CD4-positive, alpha-beta T cell treated with Interleukin-17A for 1 hour (primary cell): ENCODE results near the gene TBC1D22A.

ENCODE experiments used
- DNase-seq: peaks from one replicate; pipeline ENCODE4 v3.0.0-alpha.2; 2020

Gene TBC1D22A

DNA sequence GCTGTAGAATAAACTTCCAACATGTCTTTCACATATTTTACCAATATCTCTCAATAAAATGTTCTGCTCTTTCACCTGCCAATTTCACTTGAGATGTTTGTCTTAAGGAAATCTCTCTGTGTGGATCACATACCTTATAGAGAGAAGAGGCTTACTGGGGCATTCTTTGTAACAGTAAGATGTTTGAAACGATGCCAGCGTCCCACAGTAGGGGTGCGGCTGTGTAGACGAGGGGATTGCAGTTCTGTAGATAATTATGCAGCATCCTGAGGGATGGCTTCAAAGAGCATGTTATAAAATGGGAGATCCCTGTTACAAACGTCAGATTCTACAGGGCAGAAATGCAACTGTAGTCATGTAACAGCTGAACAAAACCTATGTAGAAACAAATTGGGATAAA, 200.0 kb downstream of the TBC1D22A start:
- no peak for DNase-seq

- DNase-seq, result no peak
These were observed 201.5 kb downstream of the TBC1D22A start for GRCh38 chr22:46963672-46964545.

DNA sequence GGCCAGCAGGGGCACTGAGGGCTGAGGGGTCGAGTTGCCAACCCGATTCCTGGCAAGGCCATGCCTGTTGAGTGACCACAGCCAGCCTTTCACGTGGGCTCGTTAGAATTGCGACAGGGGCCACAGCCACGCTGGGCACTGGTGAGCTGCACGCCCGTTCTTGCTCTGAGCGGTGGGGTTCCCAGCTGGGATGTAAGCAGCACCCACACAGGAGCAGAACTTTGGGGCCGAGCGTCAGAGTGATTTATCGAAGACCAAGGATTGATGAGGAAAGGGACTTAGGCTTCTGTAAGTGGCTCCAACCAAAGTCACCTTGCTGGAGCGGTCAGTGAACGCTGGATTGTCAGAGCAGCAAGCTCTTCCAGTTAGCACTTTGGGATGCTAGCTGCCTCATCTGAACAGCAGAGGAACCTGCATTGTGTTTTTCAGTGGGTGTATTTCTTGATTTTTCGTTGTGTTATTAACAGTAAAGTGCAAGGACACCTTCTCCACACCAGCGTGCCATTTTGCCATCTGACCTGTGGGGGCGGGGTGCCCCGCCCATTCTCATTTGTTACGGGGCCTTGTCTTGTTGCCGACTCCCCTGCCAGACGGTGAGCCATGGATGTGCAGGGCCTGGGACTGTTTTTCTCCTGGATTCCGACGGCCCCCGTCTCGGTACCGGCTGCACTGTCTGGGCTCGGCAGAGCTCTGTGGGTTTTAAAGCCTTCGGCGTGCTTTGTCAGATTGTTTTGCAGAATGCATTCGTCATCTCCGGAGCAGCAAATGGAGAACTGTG, 202.5 kb downstream of the TBC1D22A start:
- no peak for DNase-seq

DNA sequence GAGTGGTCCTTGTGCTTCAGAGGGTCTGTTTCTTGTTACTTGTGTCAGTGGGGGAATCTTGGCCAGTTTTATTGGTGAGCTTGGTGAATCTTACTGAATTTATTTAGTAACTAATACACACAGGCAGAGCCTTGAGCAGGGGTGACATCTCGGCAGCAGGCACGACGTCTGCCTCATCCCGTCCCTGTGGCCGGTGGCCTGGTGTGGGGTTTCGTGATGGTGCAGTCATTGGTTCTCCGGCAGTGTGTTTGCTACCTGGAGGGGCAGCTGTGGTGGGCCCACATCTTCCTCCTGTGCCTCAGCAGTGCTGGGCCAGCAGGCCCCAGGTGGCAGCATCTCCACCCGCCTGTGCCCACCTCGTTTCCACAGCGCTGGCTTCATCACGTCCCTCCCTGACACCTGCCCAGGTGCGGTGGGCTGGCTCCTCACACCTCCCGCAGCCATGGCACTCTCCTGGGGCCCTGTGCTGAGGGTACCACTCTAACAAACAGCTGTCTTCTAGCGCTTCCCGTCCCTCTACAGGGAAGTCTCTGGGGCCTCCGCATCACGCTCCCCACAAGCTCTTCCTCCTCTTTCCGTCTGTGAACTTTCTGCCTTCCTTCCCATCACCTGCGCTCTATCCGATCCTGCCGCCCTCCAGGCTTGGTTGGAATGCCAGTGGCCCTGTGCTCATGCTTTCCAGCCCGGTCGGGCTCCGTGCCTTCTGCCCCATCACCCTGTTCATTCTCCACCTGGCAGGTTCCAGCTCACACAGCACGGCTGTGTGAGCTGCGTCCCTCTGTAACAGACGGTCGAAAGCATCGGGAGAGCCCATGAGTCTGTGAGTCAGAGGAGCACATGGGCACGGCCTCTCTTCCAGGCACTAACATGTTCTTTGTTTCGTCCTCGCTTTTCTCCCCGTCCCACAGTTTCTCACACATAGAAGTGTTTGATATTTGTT, 203.4 kb downstream of the TBC1D22A start:
- DNase-seq, result no peak

DNA sequence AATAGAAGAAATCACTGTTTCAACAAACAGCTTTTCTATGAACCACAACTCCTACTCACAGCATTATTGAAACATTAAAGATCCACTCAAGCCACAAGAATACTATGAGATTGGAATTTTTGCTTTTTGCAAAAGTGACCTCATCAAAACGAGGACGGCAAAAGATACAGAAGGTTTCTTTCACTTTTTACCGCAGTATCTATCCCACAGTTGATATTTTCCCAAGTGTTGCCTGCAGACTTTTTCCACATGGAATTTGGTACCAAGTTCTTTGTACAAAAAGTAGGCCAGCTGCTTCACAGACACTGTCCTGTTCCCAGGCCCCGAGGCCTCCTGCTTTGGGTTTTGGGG, 204.0 kb downstream of the TBC1D22A start:
- DNase-seq, result no peak

- DNase-seq, result no peak
These were observed 204.4 kb downstream of the TBC1D22A start for GRCh38 chr22:46966846-46967245.

GRCh38 chr22:46967445-46968358, 205.3 kb downstream of the TBC1D22A start:
- DNase-seq, result no peak

GRCh38 chr22:46968359-46968740, 205.9 kb downstream of the TBC1D22A start:
- no peak for DNase-seq

DNA sequence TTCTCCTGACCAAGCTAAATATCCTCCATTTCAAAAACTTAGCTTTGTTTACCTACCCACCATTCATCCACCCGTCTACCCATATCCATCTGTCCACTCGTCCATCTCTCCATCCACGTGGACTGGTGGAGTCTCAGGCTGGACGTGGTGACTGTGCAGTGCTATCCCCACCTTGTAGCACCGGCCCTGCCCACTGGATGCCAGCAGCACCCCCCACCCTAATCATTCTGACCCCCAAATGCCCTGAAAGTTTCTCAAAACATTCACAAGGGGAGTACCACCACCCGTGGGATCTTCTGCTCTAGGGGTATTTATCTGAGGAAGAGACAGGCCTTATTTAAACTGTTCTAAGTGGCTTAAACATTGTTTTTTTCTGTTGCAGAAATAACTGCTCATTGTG, 206.4 kb downstream of the TBC1D22A start:
- no peak for DNase-seq

DNA sequence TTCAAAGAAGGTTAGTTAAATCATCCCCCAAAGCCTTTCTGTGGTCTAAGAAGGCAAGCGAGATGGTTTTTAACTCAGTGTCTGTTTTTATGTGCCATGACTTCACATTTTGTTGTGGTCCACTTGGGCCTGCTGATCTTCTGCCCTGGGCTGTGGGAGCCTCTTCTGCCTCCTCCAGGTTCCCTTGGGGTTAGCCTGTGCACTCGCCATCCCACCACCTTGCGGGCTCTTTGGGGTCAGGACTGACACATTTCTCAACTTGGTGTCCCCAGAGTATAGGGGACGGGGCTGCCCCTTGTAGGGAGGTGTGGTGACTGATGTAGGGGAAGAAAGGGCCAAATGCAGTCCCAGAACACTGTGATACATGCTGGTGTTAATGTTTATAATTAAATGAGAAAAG, 207.0 kb downstream of the TBC1D22A start:
- DNase-seq, result no peak

GRCh38 chr22:46969961-46970360, 207.5 kb downstream of the TBC1D22A start:
- no peak for DNase-seq

DNA sequence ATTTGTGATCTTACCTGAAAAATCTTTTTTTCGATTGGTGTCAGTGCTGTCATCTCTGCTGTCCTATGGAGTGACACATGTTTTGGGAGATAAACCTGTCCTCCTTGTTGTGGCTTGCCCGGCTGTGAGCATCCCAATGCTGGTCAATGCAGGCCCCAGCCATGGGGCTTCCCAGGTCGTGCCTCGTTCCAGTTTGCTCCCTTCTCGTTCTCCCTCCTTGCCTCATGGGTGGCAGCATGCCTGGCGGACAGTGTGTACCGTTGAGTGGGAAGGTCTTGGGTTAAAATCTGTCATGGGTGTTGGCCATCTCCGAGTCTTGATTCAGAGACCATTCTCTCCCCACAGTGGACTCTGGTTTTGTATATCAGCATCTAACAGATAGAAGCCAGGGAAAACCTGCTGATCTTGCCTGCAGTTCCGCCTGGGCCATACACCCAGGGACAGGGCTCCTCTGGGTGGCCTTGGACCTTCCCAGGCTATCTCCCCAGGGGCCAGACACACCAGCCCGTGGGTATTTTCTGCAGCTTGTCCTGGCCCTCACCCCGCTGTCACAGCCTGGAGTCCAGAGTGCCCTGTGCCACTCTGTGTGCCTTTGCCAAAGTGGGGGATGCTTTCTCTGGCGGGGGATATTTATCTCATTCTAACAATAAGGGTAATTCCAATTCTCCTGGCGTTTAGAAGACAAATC, 208.1 kb downstream of the TBC1D22A start:
- DNase-seq, result no peak

DNA sequence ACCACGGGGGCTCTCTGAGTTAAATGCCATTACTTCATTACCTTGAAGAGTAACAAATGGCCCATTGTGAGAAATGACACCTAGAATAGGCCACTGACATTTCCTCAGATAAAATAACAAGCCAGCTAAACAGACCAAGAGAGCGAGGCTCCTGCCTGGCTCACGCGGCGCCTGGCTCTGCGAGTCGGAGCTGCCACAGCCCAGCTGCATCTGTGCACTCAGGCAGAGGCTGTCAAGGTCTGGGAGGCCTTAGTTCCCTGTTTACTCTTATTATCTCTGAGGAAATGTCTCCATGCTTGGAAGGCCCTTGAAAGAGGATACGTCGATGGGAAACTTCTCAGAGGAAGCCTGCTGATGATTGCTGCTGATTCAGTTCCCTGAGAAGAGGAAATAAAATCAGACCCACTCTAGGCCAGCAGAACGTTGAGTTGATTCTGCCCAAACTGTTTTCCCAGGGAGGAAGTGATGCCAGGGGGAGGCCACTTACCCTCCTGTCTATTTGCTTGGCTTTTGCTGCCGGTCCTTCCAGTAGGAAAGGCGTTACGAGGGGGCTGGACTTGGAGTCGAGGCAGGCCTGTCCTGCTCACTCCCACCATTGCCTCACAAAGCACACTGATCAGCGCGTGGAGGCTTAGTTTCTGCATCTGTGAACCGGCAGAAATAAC, 208.8 kb downstream of the TBC1D22A start:
- no peak for DNase-seq

- DNase-seq, result no peak
These were observed 209.3 kb downstream of the TBC1D22A start for GRCh38 chr22:46971764-46972125.

- no peak for DNase-seq
These were observed 209.8 kb downstream of the TBC1D22A start for GRCh38 chr22:46972256-46972655.

- DNase-seq, result no peak
These were observed 210.7 kb downstream of the TBC1D22A start for GRCh38 chr22:46972901-46973831.

DNA sequence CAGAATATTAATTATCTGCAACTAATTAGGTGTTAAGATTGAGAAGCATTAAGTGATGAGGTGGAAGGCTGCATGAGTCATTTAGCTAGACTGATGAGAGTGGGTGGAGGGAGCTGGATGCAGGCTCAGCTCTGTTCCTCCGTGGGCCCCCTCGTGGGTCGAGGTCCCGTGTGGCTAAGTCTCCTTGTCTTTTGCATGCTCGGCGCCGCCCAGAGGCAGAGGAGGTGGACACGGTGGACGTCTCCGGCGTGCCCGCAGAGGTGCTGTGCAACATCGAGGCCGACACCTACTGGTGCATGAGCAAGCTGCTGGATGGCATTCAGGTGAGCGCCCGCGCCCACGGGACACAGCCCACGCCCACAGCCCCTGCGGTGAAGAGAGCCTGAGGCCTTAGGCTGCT, 211.6 kb downstream of the TBC1D22A start:
- no peak for DNase-seq

DNA sequence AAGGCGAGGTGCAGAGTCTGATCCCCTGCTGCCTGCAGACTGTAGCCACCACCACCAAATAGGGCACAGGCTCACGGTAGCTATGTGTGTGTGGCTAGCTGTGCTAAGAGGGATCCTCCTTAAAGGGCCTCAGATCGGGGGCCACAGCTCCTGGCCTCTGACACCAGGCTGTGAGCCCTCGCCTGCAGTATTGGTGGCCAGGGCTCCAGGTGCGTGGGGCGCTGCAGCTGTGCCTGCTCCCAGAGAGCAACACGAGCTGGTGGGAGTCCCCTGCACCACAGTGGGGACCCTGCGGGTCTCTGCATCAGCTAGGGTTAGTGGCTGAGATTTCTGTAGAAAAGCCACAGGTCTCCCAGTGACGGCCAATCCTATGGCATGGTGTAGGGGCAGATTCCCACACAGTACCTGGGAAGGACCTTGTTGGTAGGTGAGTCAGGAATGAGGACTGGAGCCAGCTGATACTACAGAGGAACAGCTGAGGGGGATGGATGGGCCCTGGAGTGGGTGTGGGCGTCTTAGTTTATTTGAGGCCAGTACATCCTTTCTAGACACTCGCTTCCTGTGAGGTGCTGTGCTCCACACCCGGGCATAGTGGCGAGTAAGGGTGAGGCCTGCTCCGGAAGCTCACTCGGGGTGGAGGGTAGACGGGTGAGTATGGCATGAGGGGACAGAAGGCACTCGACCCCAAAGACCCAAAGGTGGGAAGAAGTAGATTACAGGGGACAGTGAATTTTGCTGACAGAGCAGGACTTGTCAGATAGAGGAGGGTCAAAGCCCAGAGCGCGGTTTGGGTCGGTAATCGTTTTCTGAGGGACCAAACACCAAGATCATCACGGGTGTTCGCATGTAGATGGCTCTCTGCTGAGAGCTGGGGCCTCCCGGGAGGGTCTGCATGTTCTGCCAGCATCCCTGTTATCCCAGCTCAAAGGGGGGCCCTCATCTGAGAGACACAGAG, 212.5 kb downstream of the TBC1D22A start:
- no peak for DNase-seq

GRCh38 chr22:46976143-46976542, 213.7 kb downstream of the TBC1D22A start:
- DNase-seq, result no peak
